Measurements from ENCODE around the gene ACAP3.

DNA sequence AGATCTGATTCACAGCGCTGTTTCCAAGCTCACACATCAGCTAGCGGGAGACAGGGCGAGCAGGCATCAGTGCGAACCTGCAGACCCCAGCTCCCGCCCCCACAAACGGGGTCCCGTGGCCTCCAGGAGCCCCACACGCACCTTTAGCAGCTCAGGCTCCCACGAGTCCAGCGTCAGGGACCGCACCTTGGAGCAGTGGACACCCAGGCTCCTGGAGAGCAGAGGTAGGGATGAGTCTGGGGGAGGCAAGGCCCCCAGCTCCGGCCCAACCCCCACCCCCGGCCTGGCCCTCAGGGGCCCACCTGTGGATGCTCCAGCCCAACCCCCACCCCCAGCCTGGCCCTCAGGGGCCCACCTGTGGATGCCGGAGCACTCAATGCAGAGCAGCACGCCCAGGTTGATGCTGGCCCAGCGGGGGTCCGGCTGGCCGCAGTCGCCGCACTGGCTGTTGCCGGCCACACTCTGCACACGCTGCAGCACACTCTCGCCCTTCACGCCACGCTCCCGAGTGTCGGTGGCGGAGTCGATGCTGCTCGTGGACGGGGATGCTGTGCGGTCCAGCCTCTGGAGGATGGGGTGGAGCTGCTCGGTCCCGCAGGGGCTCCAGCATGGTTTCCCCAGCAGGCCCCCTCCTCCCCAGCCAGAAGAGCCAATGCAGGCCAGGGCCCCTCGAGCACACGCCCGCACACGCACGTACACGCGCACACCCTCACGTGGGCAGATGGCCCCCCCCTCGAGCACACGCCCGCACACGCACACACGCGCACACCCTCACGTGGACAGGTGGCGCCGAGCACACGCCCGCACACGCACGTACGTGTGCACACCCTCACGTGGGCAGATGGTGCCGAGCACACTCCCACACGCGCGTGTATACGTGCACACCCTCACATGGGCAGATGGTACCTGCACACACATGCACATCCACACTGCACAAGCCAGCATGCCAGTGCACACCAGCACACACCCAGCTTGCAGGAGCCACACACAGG, 11.4 kb downstream of the ACAP3 start:
- TF ChIP-seq, protein P1, sequence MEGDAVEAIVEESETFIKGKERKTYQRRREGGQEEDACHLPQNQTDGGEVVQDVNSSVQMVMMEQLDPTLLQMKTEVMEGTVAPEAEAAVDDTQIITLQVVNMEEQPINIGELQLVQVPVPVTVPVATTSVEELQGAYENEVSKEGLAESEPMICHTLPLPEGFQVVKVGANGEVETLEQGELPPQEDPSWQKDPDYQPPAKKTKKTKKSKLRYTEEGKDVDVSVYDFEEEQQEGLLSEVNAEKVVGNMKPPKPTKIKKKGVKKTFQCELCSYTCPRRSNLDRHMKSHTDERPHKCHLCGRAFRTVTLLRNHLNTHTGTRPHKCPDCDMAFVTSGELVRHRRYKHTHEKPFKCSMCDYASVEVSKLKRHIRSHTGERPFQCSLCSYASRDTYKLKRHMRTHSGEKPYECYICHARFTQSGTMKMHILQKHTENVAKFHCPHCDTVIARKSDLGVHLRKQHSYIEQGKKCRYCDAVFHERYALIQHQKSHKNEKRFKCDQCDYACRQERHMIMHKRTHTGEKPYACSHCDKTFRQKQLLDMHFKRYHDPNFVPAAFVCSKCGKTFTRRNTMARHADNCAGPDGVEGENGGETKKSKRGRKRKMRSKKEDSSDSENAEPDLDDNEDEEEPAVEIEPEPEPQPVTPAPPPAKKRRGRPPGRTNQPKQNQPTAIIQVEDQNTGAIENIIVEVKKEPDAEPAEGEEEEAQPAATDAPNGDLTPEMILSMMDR (IDR thresholded peaks at IDR 0.05), result no peak
- TF ChIP-seq EZH2phosphoT487 (IDR thresholded peaks at IDR 0.05), result no peak
- no peak for TF ChIP-seq EZH2 (IDR thresholded peaks at IDR 0.05)

Data from neural progenitor cell (in vitro differentiated cells).